GM21786 (cell line): ENCODE results near the gene STK11.
A peak's percentile ranks its signal among the peaks of the same experiment; 100 is the strongest.

Experiments
- ATAC-seq: cut with Tn5 transposase; IDR thresholded peaks from one replicate; pipeline ENCODE4 v1.9.1; 2021; ENCODE audit not compliant: unreplicated experiment

Gene STK11, protein sequence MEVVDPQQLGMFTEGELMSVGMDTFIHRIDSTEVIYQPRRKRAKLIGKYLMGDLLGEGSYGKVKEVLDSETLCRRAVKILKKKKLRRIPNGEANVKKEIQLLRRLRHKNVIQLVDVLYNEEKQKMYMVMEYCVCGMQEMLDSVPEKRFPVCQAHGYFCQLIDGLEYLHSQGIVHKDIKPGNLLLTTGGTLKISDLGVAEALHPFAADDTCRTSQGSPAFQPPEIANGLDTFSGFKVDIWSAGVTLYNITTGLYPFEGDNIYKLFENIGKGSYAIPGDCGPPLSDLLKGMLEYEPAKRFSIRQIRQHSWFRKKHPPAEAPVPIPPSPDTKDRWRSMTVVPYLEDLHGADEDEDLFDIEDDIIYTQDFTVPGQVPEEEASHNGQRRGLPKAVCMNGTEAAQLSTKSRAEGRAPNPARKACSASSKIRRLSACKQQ

DNA sequence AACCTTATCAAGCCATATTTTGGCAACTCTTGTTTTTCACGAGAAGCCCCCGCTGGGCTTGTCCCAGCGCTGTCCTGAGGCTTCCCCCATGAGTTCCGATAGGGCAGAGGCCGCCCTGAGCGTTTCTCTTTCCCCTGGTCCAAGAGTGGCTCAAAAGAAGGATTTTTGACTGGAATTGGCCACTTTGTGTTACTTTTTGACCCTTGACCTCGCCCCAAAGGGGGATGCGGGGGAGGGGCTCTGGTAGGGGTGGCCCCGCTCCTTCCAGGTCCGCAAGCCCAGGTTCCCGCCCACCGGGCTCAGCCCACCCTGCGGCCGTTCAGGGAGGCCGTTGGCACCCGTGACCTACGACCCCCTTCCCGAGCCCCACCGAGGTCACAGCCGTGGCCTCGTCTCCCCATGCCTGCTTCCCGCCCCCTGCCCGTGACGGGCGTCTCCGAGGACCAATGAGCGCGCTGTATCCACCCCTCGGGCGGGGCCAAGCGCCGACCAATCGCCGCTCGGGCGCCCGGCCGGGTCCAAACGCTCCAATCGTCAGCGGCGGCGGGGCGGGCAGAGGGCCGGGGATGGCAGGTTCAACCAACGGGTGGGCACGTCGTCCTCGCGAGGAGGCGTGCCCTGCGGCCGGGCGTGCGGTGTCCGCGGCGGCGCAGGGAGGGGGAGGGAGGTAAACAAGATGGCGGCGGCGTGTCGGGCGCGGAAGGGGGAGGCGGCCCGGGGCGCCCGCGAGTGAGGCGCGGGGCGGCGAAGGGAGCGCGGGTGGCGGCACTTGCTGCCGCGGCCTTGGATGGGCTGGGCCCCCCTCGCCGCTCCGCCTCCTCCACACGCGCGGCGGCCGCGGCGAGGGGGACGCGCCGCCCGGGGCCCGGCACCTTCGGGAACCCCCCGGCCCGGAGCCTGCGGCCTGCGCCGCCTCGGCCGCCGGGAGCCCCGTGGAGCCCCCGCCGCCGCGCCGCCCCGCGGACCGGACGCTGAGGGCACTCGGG lies at the start of gene STK11:
Gene STK11, plus strand, starts transcription at position 665 of the 986 bp plus-strand sequence. CDS start 1,136 bp downstream, outside the sequence.
- peak; percentile 83 for ATAC-seq

DNA sequence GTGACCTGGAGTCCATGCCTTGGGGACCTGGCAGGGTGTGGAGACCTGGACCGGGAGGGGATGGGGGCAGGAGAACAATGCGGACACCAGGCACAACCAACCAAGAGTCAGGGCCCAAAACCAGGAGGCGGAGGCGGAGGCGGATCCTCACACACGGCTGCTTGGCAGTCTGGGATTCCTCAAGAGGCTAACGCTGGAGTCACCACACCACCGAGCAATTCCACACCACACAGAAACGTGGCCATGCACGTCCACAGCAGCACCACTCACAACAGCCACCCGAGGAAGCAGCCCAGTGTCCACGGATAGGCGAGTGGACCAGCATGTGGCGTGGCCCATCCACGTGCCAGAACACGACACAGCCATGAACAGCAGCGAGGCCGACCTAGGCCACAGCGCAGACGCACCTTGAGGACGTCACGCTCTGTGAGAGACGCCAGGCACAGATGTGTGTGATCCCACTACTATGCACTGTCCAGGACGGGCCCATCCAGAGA lies 49.2 kb upstream of the STK11 start:
- no peak for ATAC-seq

DNA sequence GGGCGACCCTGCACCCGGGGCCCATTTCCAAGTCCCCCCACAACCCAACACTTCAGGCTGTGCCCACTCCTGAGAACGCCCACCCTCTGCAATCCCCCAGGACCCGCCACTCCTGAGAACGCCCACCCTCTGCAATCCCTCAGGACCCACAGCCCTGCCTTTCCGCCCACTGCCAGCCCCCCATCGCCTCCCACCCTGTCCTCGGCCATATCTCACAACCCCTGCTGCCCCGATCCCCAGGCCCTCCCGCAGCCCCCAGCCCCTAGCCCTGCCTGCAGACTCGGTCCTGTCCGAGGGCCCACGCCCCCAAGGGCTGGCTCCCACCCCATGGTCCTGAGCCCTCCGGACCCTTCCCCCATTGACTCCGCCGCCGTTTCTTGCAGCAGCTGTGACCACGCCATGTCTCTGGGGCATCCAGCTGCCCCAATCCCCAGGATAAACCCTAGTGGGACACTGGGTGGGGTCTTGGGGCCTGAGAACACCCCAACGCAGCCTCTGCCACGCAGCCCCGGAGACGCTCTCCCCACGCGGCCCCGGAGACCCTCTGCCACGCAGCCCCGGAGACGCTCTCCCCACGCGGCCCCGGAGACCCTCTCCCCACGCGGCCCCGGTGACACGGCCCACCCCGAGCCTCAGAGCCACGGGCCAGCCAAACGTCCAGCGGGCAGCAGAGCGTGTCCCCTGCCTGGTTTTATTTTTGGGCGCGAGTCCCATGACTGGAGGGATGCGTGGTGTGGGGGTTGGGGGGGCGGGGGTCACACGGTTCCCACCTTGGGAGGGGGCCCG lies 48.6 kb upstream of the STK11 start:
- ATAC-seq = no peak

DNA sequence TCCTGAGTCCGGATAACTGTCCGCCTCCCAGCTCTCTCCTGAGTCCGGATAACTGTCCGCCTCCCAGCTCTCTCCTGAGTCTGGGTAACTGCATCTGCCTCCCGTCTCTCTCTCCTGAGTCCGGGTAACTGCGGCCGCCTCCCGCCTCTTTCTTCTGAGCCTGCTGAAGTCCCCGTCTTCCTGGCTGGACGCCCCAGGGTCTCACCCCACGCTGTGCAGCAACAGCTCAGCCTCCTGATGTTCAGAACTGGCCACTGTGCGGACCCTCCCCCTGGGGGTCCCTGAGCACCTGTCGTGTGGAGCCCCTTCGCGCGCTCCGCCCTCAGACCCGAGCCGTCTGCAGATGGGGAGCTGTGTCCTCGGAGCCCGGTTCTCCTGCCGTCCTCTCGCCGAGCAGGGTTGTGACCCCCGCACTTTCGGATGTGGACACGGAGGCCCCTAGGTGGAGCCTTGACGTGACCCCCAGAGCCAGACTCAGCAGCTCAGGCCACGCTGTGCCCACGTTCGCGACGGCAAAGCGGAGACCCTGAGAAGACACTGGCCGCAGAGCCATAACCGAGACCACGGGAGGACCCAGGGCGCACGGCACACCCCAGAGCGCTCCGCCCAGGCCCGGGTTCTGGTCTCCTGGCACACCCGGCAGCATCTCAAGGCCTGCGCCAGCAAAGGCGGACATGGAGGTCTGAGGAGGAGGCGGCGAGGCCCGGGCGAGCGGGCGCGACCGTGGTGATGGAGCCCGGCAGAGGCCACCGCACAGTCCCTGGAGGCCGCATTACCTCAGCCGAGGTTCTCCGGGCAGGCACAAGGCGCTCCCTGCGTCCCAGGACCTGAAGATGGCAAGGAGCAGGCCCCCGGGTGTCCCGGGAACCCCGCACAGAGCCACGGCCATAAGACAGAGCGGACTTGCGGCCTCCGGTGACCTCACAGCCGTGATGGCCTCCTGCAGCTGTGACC lies 47.4 kb upstream of the STK11 start:
- ATAC-seq = no peak

- no peak for ATAC-seq
Measured at GRCh38 chr19:1158885-1159448, 46.6 kb upstream of the STK11 start.

- ATAC-seq = no peak
Measured at GRCh38 chr19:1159864-1160595, 45.5 kb upstream of the STK11 start.

- no peak for ATAC-seq
Measured at GRCh38 chr19:1161716-1162115, 43.9 kb upstream of the STK11 start.

DNA sequence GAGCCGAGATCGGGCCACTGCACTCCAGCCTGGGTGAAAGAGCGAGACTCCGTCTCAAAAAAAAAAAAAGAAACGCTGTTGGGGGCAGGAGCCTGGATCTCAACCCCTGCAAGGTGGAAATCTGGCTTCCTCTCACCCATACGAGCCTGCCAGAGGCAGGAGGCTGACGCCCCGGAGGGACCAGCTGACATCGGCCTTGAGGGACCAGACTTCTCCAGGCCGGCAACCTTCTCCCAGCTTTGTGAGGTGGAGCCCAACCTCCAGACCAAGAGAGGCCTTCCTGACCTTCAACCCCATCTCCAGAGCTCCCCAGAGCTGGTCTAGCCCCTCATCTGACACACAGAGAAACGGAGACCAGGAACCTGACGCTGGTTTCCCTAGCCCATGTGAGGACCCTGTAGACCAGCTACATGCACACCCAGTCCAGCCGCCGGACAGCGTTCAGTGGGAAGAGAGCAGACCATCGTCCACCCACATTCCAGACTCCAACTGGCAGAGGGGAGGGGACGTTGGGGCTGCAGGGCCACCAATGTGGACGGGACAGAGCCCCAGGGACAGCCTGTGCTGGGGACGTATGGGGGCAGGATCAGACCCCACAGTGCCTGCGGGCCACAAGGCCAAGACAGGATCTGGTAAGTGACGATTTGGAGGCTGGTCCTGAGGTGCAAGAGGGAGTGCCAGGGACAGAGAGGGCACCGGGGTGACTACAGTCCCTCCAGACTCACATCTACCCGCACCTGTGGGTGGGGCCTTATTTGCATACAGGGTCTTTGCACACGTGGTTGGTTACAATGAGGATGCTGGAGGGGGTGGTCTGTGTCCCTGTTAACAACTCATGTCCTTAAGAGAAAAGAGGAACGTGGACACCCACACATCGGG lies 42.9 kb upstream of the STK11 start:
- no peak for ATAC-seq

- no peak for ATAC-seq
Measured at GRCh38 chr19:1163283-1163933, 42.2 kb upstream of the STK11 start.

DNA sequence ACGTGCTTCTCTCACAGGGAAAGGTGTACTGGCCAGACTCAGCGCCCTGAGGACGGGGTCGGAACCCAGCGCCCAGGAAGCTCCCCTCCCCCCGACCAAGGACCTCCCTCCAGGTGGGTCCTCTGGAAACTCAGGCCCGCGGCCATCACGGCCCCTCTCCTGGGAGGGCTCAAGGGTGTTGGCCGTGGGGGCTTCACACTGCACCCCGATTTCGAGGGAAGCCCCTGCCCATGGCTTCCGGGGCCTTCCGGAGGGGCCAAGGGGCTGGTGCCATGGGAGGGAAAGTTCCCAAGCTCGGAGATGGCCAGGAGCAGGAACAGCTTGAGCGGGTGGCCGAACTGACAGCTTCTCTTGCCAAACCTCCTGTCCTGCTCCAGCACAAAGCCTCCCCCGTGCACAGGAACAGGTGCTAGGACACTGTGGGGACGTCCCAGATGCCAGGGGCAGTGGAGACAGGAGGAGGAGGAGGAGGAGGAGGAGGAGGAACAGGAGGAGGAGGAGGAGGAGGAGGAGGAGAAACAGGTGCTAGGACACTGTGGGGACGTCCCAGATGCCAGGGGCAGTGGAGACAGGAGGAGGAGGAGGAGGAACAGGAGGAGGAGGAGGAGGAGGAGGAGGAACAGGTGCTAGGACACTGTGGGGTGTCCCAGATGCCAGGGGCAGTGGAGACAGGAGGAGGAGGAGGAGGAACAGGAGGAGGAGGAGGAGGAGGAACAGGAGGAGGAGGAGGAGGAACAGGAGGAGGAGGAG lies 41.5 kb upstream of the STK11 start:
- no peak for ATAC-seq

DNA sequence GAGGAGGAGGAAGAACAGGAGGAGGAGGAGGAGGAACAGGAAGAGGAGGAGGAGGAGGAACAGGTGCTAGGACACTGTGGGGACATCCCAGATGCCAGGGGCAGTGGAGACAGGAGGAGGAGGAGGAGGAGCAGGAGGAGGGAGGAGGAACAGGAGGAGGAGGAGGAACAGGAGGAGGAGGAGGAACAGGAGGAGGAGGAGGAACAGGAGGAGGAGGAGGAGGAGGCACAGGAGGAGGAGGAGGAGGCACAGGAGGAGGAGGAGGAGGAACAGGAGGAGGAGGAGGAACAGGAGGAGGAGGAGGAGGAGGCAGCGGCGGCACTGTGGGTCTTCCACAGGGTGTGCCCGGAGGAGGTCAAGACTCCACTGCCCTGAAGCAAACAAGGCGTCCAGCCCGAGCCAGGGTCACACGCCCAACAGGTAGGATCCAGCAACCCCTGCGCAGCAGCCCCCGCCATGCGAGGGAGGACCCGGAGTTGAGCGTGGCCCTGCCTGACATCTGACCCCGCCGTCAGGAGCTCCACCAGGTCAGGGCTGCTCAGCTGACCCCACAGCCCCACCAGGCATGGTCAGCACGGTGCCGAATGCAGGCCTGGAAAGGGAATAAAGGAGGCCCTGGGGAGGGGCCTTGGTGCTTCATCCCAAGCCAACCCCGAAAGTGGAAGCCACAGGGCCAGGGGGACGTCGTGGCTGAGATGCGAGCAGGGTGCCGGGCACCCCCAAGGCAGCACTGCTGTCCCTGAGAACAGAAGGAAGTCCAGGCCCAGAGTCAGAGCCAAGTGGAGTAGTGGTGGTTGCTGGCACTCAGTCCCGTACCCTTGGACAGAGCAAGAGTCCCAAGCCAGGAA lies 40.7 kb upstream of the STK11 start:
- no peak for ATAC-seq

GRCh38 chr19:1166872-1167573 lies 38.6 kb upstream of the STK11 start:
- no peak for ATAC-seq

GRCh38 chr19:1167687-1168571 lies 37.6 kb upstream of the STK11 start:
- no peak for ATAC-seq
